ENCODE results near the gene SAMD9L. TPM values are rescaled to one million over a fixed set of nuclear protein-coding genes. Genes with fewer than 3 reads are reported as not detected.
"Not testable (repeated sequence)": the region's sequence is repeated elsewhere in the genome, so short reads cannot be mapped to it uniquely, and the experiment has no call there.

The SAMD9L gene
- total and polyA plus RNA-seq, 3 donors from 2014 or later = 2.7 to 6.5 (median 5.1) TPM

GRCh38 chr7:93140582-93141191 is 7.5 kb downstream of the SAMD9L start:
- no peak for DNase-seq
- TF ChIP-seq POLR2A (IDR thresholded peaks at IDR 0.05) (no peak), CTCF (IDR thresholded peaks at IDR 0.05) (no peak)
- Histone ChIP-seq H3K4me1 (no peaks in the 10 kb centered on the region), H3K9me3 (no peaks in the 10 kb centered on the region), H3K27me3 (no peaks in the 10 kb centered on the region), H3K27ac (no peak overlapping the region), H3K36me3 (ENCODE audit: low read depth, missing control alignments) (no peaks in the 10 kb centered on the region), H3K4me3 (no peak overlapping the region)
- intact Hi-C loops (cut with DNase I; ENCODE audit: low total_unique reads) = no loop called here
- WGBS, 2 donors = 93 to 96% methylated on average over 3 of the region's 3 CpGs

- no peaks in the 10 kb centered on the region for H3K27me3 ChIP-seq
- 91 to 96% methylated on average over 4 of the region's 4 CpGs for WGBS, 2 donors
- TF ChIP-seq POLR2A (IDR thresholded peaks at IDR 0.05) = no peak
- no peaks in the 10 kb centered on the region for H3K9me3 ChIP-seq
- H3K27ac ChIP-seq = no peak overlapping the region
- DNase-seq = no peak
- H3K36me3 ChIP-seq (ENCODE audit: low read depth, missing control alignments) = no peaks in the 10 kb centered on the region
- no peaks in the 10 kb centered on the region for H3K4me1 ChIP-seq
- no peak overlapping the region for H3K4me3 ChIP-seq
- intact Hi-C loops (cut with DNase I; ENCODE audit: low total_unique reads) = no loop called here
Measured at GRCh38 chr7:93138576-93138975, 9.6 kb downstream of the SAMD9L start.

GRCh38 chr7:93133005-93133404 is 15.2 kb downstream of the SAMD9L start:
- DNase-seq = no peak
- Histone ChIP-seq H3K4me3 (no peak overlapping the region), H3K9me3 (peaks cover 3% of the 10 kb centered on the region), H3K27me3 (no peaks in the 10 kb centered on the region), H3K36me3 (ENCODE audit: low read depth, missing control alignments) (no peaks in the 10 kb centered on the region), H3K27ac (no peak overlapping the region), H3K4me1 (no peaks in the 10 kb centered on the region)
- TF ChIP-seq POLR2A (IDR thresholded peaks at IDR 0.05) (no peak), CTCF (IDR thresholded peaks at IDR 0.05) (no peak)
- 90 to 95% methylated on average over 1 of the region's 1 CpG for WGBS, 2 donors
- intact Hi-C loops (cut with DNase I; ENCODE audit: low total_unique reads) = no loop called here

- intact Hi-C loops (cut with DNase I; ENCODE audit: low total_unique reads) = no loop called here
- Histone ChIP-seq H3K27ac (no peak overlapping the region), H3K4me1 (no peaks in the 10 kb centered on the region), H3K27me3 (no peaks in the 10 kb centered on the region), H3K9me3 (peaks cover 3% of the 10 kb centered on the region), H3K4me3 (no peak overlapping the region), H3K36me3 (ENCODE audit: low read depth, missing control alignments) (no peaks in the 10 kb centered on the region)
- no peak for DNase-seq
- WGBS, 2 donors = 95% methylated on average over 3 of the region's 3 CpGs
- TF ChIP-seq POLR2A (IDR thresholded peaks at IDR 0.05) (no peak), CTCF (IDR thresholded peaks at IDR 0.05) (no peak)
Measured at GRCh38 chr7:93132216-93132615, 16.0 kb downstream of the SAMD9L start.

- H3K4me3 ChIP-seq; H3K36me3 ChIP-seq (ENCODE audit: low read depth, missing control alignments); DNase-seq; H3K27me3 ChIP-seq; intact Hi-C loops (cut with DNase I; ENCODE audit: low total_unique reads); H3K4me1 ChIP-seq; H3K9me3 ChIP-seq; H3K27ac ChIP-seq: not testable (repeated sequence)
- WGBS, 2 donors = 100% methylated on average over 1 of the region's 1 CpG
Measured at GRCh38 chr7:93126954-93127353, 21.2 kb downstream of the SAMD9L start.

GRCh38 chr7:93123532-93123931 is 24.7 kb downstream of the SAMD9L start:
- H3K9me3 ChIP-seq; H3K36me3 ChIP-seq (ENCODE audit: low read depth, missing control alignments); H3K27ac ChIP-seq; H3K4me3 ChIP-seq; H3K4me1 ChIP-seq; H3K27me3 ChIP-seq; intact Hi-C loops (cut with DNase I; ENCODE audit: low total_unique reads); DNase-seq: not testable (repeated sequence)
- WGBS, 2 donors = 95 to 97% methylated on average over 3 of the region's 3 CpGs
